Measurements from ENCODE around the gene DKK1.
A peak's percentile ranks its signal among the peaks of the same experiment; 100 is the strongest.
"Not testable (repeated sequence)": the region's sequence is repeated elsewhere in the genome, so short reads cannot be mapped to it uniquely, and the experiment has no call there.

Gene DKK1

GRCh38 chr10:52318822-52319464, 4.9 kb downstream of the DKK1 start:
- DNase-seq: peak; percentile 95

DNA sequence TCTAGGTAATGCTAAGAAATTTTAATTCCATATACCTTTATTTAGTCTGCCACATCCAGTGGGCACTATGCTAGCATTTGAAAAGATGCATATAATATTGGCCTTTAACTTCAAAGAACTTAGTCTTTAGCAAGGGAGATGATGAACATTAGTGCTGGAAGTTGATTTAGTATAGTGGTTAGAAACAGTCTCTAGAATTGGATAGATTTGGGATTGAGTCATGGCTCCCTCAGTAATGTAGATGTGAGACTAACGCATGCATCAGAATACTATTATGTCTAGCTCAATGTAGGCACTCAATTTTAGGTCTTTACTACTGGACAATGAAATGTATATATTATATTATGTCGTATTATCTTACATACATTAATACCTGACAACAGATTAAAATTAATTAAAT, 5.8 kb downstream of the DKK1 start:
- peak; percentile 65 for DNase-seq

- no peak for DNase-seq
Measured at GRCh38 chr10:52322323-52322722, 8.2 kb downstream of the DKK1 start.

GRCh38 chr10:52322936-52323335, 8.9 kb downstream of the DKK1 start:
- DNase-seq: peak; percentile 46

DNA sequence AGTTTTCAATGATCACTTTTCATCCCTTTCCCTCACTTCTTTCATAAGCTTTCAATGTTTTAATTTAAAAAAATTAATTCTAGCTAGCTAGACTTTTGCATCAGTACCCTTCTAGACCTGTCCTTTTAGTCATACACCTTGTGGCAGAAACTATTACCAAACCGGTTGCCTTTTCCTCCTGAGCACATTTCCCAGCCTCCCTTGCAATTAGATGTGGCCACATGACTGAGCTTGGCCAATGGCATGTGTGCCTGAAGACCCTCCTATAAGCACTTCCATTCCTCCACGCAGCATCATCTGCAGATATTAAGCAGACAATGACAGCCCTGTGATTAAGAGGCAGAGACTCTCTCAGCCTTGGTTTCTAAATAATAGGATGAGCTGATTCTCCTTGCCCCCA, 12.3 kb downstream of the DKK1 start:
- DNase-seq: no peak

DNA sequence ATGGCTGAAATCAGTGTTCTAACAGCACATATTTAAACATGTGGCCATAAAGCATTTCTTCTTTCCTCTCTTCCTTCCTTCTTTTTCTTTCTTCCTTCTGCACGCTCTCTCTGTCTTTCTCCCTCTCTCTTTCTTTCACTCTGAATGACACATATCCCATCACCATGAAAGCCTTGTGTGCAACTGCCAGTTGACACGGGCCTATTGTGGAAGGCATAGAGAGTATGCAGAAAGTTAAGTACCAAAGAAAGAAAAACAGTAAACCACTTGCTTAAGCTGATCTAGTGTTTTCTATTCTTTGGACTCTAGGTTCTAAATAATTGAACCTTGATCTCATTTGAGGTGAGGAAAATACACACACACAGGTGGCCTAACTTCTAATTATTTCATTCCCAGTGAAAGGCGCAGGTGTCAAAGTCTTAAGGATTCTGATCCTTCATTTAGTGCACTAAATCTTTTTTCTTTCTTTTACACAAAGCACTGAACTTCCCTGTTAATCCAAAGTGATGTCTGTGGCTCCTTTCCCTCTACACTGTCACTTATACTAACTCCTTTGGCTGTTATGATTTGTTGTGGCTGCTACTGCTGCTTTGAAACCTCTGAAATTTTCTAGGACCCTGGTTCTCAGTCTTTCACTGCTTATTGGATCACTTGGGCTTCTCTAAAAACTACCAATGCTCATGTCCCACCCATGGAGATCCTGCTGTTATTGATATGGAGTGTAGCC, 17.7 kb downstream of the DKK1 start:
- no peak for DNase-seq

DNA sequence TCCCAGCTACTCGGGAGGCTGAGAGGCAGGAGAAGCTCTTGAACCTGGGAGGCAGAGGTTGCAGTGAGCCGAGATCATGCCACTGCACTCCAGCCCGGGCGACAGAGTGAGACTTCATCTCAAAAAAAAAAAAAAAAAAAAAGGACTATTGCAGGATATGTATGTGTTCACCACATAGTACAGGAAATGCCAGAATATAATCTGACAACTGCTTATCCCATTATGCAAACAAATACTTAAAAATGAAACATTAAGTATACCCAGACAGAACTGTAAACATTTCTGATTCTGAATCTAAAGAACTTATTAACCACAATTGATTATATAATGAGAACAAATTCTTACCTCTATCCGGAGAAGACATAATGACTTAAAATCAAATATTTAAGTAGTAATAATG, 18.7 kb downstream of the DKK1 start:
- DNase-seq: no peak

- DNase-seq: peak; percentile 66
Measured at GRCh38 chr10:52334595-52334994, 20.5 kb downstream of the DKK1 start.

GRCh38 chr10:52335665-52336064, 21.6 kb downstream of the DKK1 start:
- DNase-seq: no peak

- DNase-seq: no peak
Measured at GRCh38 chr10:52337225-52337624, 23.1 kb downstream of the DKK1 start.

DNA sequence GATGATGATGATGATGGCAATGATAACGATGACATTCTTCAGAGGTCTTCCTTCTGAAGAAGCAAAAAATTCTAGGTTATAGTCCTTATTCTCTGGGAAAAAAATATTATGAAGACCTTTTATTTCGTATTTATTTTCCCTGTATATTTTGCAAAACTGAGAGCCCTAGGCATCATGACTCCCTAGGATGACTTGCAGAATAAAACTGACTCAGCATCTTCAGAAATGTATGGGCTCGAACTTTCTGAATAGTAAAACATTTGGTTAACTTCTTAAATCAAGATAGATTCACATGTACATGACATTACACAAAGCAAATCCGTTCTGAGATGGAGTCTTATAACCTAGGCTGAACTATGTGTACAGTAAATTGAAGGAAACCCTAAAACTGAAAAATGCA, 29.4 kb downstream of the DKK1 start:
- DNase-seq: no peak

GRCh38 chr10:52346394-52347326, 32.6 kb downstream of the DKK1 start:
- no peak for DNase-seq

DNA sequence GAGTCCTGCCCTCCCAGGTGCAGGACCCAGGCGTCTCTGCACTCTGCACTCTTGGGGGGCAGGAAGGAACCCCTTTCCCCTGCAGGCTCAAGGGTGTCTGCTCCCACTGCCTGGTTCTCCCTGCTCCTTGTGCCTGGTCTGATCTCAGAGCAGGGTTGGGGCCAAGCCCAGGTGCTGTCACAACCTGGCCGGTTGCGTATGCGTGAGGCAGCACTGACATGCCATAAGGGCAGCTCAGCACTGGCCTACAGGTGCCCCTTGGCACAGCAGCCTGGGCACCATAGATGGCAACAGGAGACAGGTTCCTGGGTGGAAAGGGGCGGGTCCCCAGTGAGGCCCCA, 33.2 kb downstream of the DKK1 start:
- no peak for DNase-seq

GRCh38 chr10:52348037-52348564, 34.0 kb downstream of the DKK1 start:
- DNase-seq: no peak

DNA sequence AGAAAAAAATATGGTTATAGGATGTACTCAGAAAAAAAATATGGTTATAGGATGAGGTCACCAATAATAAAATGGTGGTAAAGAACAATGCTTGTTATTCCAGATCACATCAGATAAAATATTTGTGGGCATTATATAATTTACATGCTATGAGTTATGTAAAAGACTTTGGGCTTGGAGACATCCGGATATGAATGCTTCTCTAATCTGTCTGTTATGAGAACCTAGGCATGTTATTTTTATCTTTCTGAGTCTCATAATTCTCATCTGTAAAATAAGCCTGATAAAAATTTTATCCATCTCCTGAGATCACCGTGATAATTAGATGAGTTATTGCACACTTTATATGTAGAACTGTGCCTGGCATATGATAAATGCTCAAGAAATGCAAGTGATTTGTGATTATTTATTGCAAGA, 37.8 kb downstream of the DKK1 start:
- DNase-seq: peak; percentile 90

DNA sequence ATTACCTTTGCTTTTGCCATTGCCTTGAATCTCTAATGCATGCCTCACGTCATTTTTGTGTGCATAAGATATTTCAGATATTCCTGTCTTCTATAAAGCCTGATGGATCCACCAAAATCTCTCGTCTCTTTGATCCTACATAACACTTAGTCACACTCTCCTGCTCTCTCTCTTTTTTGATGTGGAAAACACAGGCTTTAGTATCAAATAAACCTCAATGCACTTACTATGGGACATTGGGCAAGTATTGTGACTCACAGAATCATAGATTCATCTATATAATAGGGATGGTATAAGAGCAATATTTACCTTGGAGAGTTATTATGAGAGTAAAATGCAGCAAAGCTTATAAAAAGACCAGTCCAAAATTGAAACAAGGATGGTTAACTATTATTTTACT, 39.1 kb downstream of the DKK1 start:
- no peak for DNase-seq

DNA sequence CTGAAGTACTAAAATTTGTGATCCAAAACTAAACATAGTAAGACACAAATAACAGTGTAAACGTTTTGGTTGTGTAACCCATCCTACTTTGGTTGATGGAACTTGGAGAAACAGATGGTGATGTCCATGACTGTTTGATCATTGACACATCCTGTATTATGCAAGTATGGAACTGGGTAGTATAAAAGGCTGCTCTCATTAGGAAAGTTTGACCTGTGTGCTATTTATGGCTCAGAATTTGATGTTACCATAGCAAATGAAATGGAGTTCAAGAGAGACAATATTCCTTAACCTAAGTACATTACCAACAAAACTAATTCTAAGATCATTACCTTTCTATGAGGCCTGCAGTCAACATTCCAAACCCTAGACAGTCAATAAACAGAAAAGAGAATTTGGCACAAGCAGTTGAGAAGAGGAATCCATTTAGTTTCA, 39.9 kb downstream of the DKK1 start:
- peak; percentile 47 for DNase-seq

DNA sequence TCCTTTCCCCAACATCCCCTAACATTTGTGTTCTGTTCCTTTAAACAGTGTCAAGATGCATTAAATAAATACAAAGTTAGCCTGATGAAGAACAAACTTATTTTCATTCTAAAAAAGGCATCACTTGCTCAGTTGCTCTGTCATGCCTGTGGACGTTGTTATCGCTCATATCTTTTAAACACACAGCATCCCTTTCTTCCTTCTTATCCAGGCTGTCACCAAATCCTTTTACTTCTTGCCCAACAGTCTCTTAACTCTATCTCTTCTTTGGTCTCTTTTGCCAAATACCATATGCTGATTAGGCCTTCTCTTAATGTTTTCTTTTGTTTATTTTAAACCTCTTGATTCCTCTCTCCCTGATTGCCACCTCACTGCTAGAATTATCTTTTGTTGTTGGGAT, 43.9 kb downstream of the DKK1 start:
- DNase-seq: no peak

DNA sequence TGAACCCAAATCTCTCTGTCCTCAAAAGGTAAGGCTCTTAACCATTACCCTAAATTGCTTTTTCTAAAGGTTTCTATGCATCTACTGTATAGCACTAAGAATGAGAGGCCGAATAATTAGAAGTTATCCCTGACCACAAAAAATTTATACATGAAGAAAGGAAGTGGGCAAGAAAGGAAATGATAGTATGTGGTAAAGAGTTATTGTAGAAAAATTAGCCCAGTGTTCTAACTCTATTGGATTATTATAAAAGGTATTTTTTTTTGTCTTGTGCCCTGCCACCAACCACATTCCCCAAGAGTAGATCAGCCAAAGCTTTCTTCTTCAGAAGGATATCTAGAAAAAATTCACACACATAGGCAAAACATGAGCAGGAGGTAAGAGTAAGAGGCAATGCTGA, 45.4 kb downstream of the DKK1 start:
- peak; percentile 46 for DNase-seq

DNA sequence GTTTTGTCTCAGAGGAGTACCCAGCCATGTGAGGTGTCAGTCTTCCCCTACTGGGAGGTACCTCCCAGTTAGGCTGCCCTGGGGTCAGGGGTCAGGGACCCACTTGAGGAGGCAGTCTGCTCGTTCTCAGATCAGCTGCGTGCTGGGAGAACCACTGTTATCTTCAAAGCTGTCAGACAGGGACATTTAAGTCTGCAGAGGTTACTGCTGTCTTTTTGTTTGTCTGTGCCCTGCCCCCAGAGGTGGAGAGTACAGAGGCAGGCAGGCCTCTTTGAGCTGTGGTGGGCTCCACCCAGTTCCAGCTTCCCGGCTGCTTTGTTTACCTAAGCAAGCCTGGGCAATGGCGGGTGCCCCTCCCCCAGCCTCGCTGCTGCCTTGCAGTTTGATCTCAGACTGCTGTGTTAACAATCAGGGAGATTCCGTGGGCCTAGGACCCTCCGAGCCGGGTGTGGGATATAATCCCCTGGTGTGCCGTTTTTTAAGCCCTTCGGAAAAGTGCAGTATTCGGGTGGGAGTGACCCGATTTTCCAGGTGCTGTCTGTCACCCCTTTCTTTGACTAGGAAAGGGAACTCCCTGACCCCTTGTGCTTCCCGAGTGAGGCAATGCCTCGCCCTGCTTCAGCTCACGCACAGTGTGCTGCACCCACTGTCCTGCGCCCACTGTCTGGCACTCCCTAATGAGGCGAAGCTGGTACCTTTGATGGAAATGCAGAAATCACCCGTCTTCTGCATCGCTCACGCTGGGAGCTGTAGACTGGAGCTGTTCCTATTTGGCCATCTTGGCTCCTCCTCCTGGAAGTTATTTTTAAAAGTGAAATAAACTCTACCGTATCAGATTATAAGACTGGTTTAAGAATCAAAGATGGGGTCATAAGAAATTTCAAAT, 51.7 kb downstream of the DKK1 start:
- DNase-seq: not testable (repeated sequence)
